Endothelial cell (in vitro differentiated cells): Measurements from ENCODE around the gene TMEM51. TPM values are rescaled to one million over a fixed set of nuclear protein-coding genes. Genes with fewer than 3 reads are reported as not detected.

ENCODE experiments used
- DNase-seq: peaks from one replicate; pipeline ENCODE4 v3.0.0; 2021; ENCODE audit warnings: low spot score
- H3K27ac Mint-ChIP-seq: one replicate; pipeline ENCODE4 v1.8.0; 2021; ENCODE audit warnings: mixed read lengths, inconsistent platforms; ENCODE audit not compliant: unreplicated experiment
- H3K27me3 Mint-ChIP-seq: one replicate; pipeline ENCODE4 v1.8.0; 2021; ENCODE audit warnings: mild to moderate bottlenecking, moderate library complexity, mixed read lengths, inconsistent platforms; ENCODE audit not compliant: unreplicated experiment
- H3K36me3 Mint-ChIP-seq: one replicate; pipeline ENCODE4 v1.8.0; 2021; ENCODE audit warnings: mild to moderate bottlenecking, low read depth, mixed read lengths, inconsistent platforms; ENCODE audit not compliant: unreplicated experiment
- H3K4me1 Mint-ChIP-seq: one replicate; pipeline ENCODE4 v1.8.0; 2021; ENCODE audit warnings: mild to moderate bottlenecking, mixed read lengths, inconsistent platforms; ENCODE audit not compliant: unreplicated experiment
- H3K4me3 Mint-ChIP-seq: one replicate; pipeline ENCODE4 v1.8.0; 2021; ENCODE audit warnings: mild to moderate bottlenecking, mixed read lengths, inconsistent platforms; ENCODE audit not compliant: unreplicated experiment
- H3K9me3 Mint-ChIP-seq: one replicate; pipeline ENCODE4 v1.8.0; 2021; ENCODE audit warnings: mixed read lengths, inconsistent platforms; ENCODE audit not compliant: unreplicated experiment
- total RNA-seq: library from RNA; stranded (reverse); fragmentation: NEBNext Ultra II Directional; extraction: Animal tissue kit (Norgen Biotek cat#: 25700); gene quantifications from one replicate; pipeline ENCODE4 v1.2.1, GENCODE V29; 2021; ENCODE audit not compliant: unreplicated experiment
- TF ChIP-seq, protein P1 (sequence below): fragments of 200-600 bp; sonication (generic); IDR thresholded peaks from one replicate; pipeline ENCODE4 v1.5.0; 2021; ENCODE audit warnings: antibody characterized with exemption; ENCODE audit not compliant: unreplicated experiment

Gene TMEM51
- total RNA-seq, 1 donor from 2014 or later: 23.5 TPM

DNA sequence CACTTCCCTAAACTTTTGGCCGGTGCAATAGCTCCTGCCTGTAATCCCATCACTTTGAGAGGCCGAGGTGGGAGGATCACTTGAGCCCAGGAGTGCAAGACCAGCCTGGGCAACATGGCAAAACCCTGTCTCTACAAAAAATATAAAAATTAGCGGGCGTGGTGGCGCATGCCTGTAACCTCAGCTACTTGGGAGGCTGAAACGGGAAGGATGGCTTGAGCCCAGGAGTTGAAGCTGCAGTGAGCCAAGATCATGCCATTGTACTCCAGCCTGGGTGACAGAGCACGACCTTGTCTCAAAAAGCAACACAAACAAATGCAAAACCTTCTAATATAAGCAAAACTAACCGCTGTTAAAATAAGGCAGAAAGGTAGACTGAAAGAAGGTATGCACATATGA, 25.9 kb downstream of the TMEM51 start:
- Mint-ChIP-seq H3K4me3 (no peak overlapping the region), H3K27ac (peak overlapping the region; percentile 98), H3K27me3 (peaks cover 12% of the 10 kb centered on the region), H3K9me3 (no peaks in the 10 kb centered on the region), H3K4me1 (peaks cover 71% of the 10 kb centered on the region), H3K36me3 (peaks cover 5% of the 10 kb centered on the region)
- TF ChIP-seq, protein P1, sequence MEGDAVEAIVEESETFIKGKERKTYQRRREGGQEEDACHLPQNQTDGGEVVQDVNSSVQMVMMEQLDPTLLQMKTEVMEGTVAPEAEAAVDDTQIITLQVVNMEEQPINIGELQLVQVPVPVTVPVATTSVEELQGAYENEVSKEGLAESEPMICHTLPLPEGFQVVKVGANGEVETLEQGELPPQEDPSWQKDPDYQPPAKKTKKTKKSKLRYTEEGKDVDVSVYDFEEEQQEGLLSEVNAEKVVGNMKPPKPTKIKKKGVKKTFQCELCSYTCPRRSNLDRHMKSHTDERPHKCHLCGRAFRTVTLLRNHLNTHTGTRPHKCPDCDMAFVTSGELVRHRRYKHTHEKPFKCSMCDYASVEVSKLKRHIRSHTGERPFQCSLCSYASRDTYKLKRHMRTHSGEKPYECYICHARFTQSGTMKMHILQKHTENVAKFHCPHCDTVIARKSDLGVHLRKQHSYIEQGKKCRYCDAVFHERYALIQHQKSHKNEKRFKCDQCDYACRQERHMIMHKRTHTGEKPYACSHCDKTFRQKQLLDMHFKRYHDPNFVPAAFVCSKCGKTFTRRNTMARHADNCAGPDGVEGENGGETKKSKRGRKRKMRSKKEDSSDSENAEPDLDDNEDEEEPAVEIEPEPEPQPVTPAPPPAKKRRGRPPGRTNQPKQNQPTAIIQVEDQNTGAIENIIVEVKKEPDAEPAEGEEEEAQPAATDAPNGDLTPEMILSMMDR: no peak
- DNase-seq: no peak

DNA sequence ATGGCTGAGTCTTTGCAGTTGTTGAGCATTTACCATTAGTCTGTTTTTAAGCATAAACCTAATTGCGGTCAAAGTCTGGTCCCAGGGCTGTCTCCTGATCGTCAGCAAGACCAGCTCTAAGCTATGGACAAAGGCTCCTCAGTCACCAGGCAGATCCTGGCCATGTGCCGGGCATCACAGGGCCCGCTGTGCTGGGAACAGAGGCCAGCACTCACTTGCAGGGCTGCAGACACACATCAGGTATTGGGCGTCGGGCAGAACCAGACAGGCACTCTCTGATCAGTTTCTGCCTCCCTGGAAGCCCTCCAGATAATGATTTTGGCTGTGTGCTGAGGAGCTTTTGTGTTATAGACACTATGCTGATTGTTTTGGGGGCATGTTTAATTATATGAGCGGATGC, 26.6 kb downstream of the TMEM51 start:
- peaks cover 71% of the 10 kb centered on the region for H3K4me1 Mint-ChIP-seq
- peaks cover 12% of the 10 kb centered on the region for H3K27me3 Mint-ChIP-seq
- H3K36me3 Mint-ChIP-seq: peaks cover 5% of the 10 kb centered on the region
- H3K4me3 Mint-ChIP-seq: no peak overlapping the region
- H3K27ac Mint-ChIP-seq: peak overlapping the region; percentile 98
- DNase-seq: no peak
- no peaks in the 10 kb centered on the region for H3K9me3 Mint-ChIP-seq
- TF ChIP-seq, protein P1: no peak

DNA sequence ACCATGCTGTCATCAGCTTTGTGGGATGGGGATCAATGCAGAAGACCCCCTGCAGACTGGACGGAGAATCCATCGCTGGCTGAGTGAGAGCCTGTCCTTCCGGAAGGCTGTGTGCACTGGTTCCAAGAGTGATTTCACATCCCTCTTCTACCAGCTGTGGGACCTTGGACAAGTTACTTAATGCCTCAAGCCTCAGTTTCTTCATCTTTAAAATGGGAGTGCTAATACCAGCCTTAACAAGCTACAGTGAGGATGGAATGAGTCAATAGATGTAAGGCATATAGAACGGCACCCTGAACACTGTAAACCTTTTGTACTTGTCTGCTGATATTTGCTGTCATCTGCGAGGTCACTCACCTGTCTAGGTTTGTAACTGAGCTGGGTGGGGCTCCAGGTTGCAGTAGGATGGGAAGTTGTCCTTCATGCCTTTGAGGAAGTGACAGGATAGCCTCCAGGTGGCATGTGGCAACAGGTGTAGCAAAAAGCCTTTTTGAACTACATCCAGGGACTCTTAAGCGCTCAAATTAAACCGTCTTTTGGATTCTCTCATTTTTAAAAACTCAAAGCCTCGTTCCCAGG, 27.5 kb downstream of the TMEM51 start:
- no peak for DNase-seq
- H3K9me3 Mint-ChIP-seq: no peaks in the 10 kb centered on the region
- peaks cover 67% of the 10 kb centered on the region for H3K4me1 Mint-ChIP-seq
- TF ChIP-seq, protein P1: no peak
- peak overlapping the region; percentile 47 for H3K4me3 Mint-ChIP-seq
- H3K27me3 Mint-ChIP-seq: peaks cover 12% of the 10 kb centered on the region
- H3K36me3 Mint-ChIP-seq: peaks cover 5% of the 10 kb centered on the region
- no peak overlapping the region for H3K27ac Mint-ChIP-seq

DNA sequence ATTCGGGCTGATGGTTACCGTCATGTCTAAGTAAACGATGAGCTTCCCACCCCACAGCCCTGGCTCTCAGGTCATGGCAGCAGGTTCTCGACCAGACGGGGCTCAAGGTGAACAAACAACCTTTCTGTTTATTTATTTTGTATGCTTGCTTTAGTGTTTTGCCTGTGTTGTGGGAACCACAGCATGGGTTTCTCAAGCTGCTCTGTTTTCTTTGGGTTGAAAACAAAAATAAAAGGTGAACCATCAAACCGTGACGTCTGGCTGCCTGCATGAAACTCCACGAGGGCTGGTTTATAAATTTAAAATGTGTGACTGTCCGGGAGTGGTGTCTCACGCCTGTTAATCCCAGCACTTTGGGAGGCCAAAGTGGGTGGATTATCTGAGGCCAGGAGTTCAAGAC, 28.0 kb downstream of the TMEM51 start:
- Mint-ChIP-seq H3K36me3 (peaks cover 3% of the 10 kb centered on the region), H3K9me3 (no peaks in the 10 kb centered on the region), H3K4me3 (no peak overlapping the region), H3K4me1 (peaks cover 67% of the 10 kb centered on the region), H3K27me3 (peaks cover 15% of the 10 kb centered on the region), H3K27ac (no peak overlapping the region)
- no peak for DNase-seq
- TF ChIP-seq, protein P1: no peak

DNA sequence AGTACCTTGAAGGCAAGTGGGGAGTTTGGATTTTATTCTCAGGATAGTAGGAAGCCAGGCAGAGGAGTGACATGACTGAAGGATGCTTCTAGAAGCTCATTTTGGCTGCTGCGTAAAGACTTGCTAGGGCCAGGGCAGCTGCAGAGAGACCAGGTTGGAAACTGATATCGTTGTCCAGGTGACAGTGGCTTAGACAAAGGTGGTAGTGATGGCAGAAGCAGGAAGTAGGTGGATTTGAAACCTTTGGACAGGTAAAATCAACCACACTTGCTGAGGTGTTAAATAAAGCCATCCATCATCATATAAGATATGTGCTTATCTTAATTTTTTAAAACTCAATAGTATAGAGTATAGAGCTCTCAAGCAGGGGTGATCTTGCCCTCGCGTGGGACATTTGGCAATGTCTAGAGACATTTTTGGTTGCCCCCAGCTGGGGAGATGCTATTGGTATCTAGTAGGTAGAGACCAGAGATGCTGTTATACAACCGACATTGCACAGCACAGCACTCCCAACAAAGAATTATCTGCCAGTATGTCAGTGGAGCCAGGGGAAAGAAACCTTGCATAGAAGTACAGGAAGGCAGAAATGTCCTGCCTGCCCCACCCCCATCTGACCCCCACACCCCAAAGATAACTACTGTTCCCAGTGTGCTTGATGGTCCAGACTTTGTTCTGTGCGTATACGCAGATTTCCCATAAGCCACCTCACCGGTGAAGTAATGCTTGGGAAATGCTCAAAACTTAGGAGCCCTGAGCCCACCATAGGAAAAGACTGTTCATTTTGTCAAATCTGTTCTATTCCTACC, 31.1 kb downstream of the TMEM51 start:
- no peak for DNase-seq
- H3K9me3 Mint-ChIP-seq: no peaks in the 10 kb centered on the region
- H3K27ac Mint-ChIP-seq: no peak overlapping the region
- no peak overlapping the region for H3K4me3 Mint-ChIP-seq
- peaks cover 6% of the 10 kb centered on the region for H3K27me3 Mint-ChIP-seq
- TF ChIP-seq, protein P1: no peak
- H3K4me1 Mint-ChIP-seq: peaks cover 62% of the 10 kb centered on the region
- no peaks in the 10 kb centered on the region for H3K36me3 Mint-ChIP-seq
